Neural crest cell (in vitro differentiated cells): ENCODE data around the gene CNTNAP2. TPM values are rescaled to one million over a fixed set of nuclear protein-coding genes. Genes with fewer than 3 reads are reported as not detected.

Source experiments
- DNase-seq: peaks from one replicate; pipeline ENCODE4 v3.0.0; 2021; ENCODE audit warnings: low read depth, mixed read lengths, low spot score
- H3K27ac Mint-ChIP-seq: one replicate; pipeline ENCODE4 v1.8.0; 2021; ENCODE audit warnings: mild to moderate bottlenecking, mixed read lengths; ENCODE audit not compliant: unreplicated experiment
- H3K27me3 Mint-ChIP-seq: 2 replicates; pipeline ENCODE4 v1.8.0; 2021; ENCODE audit warnings: low read depth, mild to moderate bottlenecking, mixed read lengths
- H3K36me3 Mint-ChIP-seq: 2 replicates; pipeline ENCODE4 v1.8.0; 2021; ENCODE audit warnings: low read depth, mild to moderate bottlenecking, mixed read lengths
- H3K4me1 Mint-ChIP-seq: 2 replicates; pipeline ENCODE4 v1.8.0; 2021; ENCODE audit warnings: mixed read lengths
- H3K4me3 Mint-ChIP-seq: one replicate; pipeline ENCODE4 v1.8.0; 2021; ENCODE audit warnings: mild to moderate bottlenecking, mixed read lengths
- H3K9me3 Mint-ChIP-seq: 2 replicates; pipeline ENCODE4 v1.8.0; 2021; ENCODE audit warnings: mixed read lengths
- CTCF ChIP-seq: fragments of 200-600 bp; sonication (generic); conservative IDR thresholded peaks from 2 replicates; pipeline ENCODE4 v1.5.0; 2021; ENCODE audit warnings: antibody characterized with exemption, mild to moderate bottlenecking
- total RNA-seq: library from RNA; stranded (reverse); gene quantifications from 2 replicates; pipeline ENCODE4 v1.2.1, GENCODE V29; 2021

CNTNAP2 gene
- total RNA-seq, 1 donor from 2014 or later: 12.9 TPM

DNA sequence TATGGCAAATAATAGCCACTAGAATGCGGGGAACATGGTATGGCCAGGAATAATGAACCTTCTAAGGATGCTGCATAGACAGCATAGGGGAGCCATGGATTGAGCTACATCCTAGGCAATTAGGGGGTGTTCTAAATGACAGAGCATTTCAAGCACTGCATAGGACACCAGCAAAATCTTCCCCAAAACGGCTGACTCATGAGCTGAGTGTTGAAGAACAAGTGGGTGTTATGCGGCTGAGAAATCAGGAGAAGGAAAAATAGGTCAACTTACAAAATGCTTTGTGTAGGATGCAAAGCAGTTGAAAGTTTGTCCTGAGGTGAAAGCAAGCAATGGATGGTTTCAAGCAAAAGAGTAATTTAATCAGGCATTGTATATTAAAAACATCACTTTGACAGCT, 1450.4 kb downstream of the CNTNAP2 start:
- Mint-ChIP-seq H3K27ac (no peak overlapping the region), H3K27me3 (no peaks in the 10 kb centered on the region), H3K4me3 (no peak overlapping the region), H3K36me3 (no peaks in the 10 kb centered on the region), H3K9me3 (no peaks in the 10 kb centered on the region), H3K4me1 (peaks cover 8% of the 10 kb centered on the region)
- no peak for DNase-seq
- no peak for TF ChIP-seq CTCF

- Mint-ChIP-seq H3K36me3 (no peaks in the 10 kb centered on the region), H3K9me3 (no peaks in the 10 kb centered on the region), H3K4me1 (peaks cover 16% of the 10 kb centered on the region), H3K27me3 (no peaks in the 10 kb centered on the region), H3K27ac (no peak overlapping the region), H3K4me3 (no peak overlapping the region)
- TF ChIP-seq CTCF: no peak
- DNase-seq: no peak
Observed at GRCh38 chr7:147569116-147569913, 1452.7 kb downstream of the CNTNAP2 start.

DNA sequence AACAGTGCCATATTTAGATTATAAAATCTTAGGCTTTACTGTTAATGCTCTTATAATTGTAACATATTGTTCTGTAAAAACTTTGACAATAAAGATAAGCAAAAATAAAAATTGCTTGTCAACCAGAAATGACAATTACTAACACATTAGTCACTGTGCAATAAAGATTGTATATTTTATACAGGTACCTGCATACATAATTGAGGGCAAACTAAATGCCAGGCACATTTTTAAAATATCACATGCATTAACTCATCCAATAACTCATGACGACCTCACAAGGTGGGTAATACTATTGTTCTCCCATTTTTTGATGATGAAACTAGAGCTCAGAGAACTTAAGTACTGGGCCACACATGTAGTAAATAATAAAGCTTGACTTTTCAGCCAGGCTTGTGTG, 1453.8 kb downstream of the CNTNAP2 start:
- Mint-ChIP-seq H3K27ac (no peak overlapping the region), H3K36me3 (no peaks in the 10 kb centered on the region), H3K9me3 (no peaks in the 10 kb centered on the region), H3K27me3 (no peaks in the 10 kb centered on the region), H3K4me1 (peaks cover 16% of the 10 kb centered on the region), H3K4me3 (no peak overlapping the region)
- no peak for TF ChIP-seq CTCF
- no peak for DNase-seq

- DNase-seq: no peak
- TF ChIP-seq CTCF: no peak
Observed at GRCh38 chr7:147571436-147572185, 1455.0 kb downstream of the CNTNAP2 start.

GRCh38 chr7:147578196-147578595, 1461.6 kb downstream of the CNTNAP2 start:
- no peak overlapping the region for H3K27ac Mint-ChIP-seq
- TF ChIP-seq CTCF: no peak
- no peak for DNase-seq
- H3K9me3 Mint-ChIP-seq: peaks cover 2% of the 10 kb centered on the region
- H3K27me3 Mint-ChIP-seq: no peaks in the 10 kb centered on the region
- H3K4me1 Mint-ChIP-seq: no peaks in the 10 kb centered on the region
- H3K36me3 Mint-ChIP-seq: no peaks in the 10 kb centered on the region
- H3K4me3 Mint-ChIP-seq: no peak overlapping the region

More at GRCh38 chr7:147571436-147572185, 1455.0 kb downstream of the CNTNAP2 start:
- Mint-ChIP-seq H3K4me1 (peaks cover 16% of the 10 kb centered on the region), H3K9me3 (no peaks in the 10 kb centered on the region), H3K27me3 (no peaks in the 10 kb centered on the region), H3K36me3 (no peaks in the 10 kb centered on the region), H3K27ac (peak overlapping the region; percentile 32), H3K4me3 (no peak overlapping the region)
